Stimulated activated CD4-positive, alpha-beta T cell treated with anti-CD3 and anti-CD28 coated beads, Interleukin-1b, Interleukin-23, amount 100 ng/mL, for 48 hours (primary cell): ENCODE measurements around the gene TIPIN.
A peak's percentile ranks its signal among the peaks of the same experiment; 100 is the strongest.
"Not testable (repeated sequence)": the region's sequence is repeated elsewhere in the genome, so short reads cannot be mapped to it uniquely, and the experiment has no call there.

Source experiments
- DNase-seq: peaks from one replicate; pipeline ENCODE4 v3.0.0-alpha.2; 2020

Gene TIPIN, protein sequence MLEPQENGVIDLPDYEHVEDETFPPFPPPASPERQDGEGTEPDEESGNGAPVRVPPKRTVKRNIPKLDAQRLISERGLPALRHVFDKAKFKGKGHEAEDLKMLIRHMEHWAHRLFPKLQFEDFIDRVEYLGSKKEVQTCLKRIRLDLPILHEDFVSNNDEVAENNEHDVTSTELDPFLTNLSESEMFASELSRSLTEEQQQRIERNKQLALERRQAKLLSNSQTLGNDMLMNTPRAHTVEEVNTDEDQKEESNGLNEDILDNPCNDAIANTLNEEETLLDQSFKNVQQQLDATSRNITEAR

DNA sequence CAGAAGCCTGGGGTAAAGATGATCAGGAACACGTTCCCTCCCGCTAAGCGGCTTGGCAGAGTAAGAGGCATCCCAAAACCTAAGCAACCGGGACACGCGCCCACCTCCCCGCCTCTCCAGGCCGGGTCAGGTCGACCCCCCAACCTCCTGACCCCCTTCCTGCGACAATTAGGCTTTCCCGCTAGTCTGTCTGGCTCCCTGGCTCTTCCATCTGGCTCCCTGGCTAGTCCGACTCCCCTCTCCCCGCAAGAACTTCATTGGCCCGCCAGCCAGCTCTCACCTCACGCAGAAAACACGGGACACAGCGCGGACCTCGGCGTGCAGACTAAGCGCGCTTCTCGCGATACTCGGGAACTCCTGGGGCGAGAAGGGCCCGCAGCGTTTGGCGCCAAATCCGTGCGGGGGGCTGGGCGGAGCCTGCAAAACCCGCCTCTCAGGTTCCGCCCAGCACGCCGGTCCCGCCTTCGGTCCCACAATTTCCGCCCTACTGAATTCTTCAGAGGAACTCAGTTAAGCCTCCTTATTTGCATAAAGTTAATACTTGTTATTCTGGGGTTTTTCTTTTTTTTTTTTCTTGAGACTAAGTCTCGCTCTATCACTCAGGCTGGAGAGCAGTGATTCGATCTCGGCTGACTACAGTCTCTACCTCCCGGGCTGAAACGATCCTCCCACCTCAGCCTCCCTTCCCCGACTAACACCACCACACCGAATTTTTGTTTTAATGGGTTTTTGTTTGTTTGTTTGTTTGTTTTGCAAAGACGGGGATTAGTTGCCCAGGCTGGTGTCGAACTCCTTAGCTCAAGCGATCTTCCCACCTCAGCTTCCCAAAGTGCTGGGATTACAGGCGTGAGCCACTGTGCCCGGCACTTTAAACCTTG, at the start of gene TIPIN:
TSS of gene TIPIN (minus strand) at position 327 of the 878 bp plus-strand sequence. CDS start 3,738 bp downstream, outside the sequence.
- peak; percentile 98 for DNase-seq

DNA sequence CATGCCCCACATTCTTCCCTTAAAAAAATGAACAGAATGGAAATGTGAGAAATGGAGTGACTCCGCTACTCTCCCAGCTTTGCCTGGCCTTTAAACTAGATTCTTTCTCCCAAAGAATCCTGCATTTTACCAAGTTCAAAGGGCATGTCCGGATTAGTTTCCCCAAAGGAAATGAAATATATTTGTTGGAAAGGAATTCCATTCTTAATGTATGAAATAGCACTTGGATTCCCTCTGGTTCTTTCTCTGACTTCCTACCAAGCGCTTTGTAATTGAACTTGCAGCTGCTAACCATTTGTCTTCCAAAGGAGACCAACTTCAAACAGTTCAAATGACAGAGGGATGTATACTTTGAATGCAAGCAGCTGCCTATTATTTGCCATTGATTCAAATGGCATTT, 49.1 kb upstream of the TIPIN start:
- no peak for DNase-seq

DNA sequence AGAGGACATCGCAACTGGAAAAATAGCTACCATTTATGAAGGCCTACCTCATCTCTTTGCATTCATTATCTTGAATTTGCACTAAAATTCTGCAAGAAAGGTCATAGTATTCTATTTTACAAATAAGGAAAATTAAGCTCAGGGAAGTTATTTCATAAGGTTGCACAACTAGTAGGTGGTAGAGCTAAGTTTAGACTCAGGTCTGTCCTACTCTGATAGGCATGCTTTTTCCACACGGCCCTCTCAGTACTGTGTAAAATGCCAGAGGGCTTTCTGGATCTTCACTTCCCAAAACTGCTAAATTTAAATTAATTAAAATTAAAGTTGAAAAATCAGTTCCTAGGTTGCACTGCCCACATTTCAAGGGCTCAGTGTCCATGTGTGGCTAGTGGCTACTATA, 48.5 kb upstream of the TIPIN start:
- no peak for DNase-seq

DNA sequence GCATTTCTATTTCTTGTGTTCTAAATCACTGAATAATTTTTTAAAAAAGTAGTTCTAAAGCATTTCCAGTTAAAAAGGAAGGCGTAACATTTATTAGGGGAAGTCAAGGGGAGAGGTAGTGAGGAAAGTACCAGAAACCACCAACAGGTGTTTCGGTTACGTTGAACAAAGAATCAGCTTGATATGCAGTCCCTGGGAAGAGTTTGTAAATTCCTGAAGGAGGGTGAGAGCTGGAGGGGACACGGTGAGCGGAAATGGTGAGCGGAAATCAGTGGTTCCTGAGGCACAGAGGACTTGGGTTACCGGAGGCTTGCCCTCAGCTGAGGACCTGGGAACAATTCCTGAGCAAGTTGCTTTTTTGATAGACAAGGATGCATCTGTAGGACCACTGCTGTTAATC, 48.0 kb upstream of the TIPIN start:
- DNase-seq = no peak

DNA sequence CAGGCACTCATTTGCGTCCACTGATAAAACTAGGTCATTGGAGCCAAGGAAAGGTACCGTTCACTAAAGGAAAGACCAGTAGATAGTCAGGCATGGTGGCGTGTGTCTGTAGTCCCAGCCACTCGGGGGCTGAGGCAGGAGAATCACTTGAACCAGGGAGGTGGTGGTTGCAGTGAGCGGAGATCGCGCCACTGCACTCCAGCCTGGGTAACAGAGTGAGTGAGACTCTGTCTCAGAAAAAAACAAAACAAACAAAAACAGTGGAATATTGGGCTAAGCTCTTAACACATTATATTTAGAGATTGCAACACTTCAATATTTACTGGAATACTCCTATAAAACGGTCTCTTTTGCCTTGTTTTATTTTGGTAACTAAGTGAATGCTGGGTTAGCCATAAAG, 47.6 kb upstream of the TIPIN start:
- no peak for DNase-seq

DNA sequence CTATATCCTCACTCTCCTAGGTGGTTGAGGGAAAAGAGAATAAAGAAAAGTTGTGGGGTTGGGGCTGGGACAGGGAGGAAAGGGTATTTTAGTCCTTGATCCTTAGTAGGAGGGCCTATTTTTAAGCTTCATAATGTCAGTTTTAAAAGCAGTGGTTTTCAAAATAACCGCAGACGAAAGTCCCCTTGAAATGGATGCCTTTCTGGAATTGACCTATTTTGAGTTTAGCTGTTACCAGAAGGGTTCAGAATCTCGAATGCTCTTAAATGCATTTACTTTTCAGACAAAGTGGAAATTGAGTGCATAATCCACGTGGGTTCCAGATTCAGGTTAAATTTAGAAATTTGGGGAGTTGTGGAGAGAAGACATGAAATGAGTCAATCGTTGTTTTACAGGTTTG, 46.8 kb upstream of the TIPIN start:
- no peak for DNase-seq

DNA sequence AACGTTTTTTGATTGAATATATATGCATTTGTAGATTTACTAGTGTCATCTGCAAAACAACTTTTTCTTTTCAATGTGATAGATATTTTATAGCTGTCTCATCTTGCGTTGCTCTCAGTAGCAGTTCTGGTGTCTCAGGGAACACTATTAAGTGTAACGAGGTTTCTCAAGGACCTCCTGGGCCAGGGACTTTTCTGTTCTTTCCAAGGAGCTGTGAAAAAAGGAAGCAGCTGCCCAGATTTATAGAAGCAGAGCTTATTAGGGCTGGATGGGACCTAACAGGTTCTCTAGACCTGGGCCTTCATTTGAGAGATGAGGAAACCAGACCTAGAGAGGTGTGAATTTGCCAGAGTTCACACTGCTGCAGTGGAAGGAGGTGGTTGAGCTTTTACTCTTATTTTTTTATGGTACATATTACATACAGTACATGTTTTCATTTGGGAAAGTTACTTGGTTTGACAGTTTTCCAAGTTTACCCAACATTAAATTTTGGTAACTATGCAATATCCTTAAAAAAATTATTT, 46.3 kb upstream of the TIPIN start:
- no peak for DNase-seq

DNA sequence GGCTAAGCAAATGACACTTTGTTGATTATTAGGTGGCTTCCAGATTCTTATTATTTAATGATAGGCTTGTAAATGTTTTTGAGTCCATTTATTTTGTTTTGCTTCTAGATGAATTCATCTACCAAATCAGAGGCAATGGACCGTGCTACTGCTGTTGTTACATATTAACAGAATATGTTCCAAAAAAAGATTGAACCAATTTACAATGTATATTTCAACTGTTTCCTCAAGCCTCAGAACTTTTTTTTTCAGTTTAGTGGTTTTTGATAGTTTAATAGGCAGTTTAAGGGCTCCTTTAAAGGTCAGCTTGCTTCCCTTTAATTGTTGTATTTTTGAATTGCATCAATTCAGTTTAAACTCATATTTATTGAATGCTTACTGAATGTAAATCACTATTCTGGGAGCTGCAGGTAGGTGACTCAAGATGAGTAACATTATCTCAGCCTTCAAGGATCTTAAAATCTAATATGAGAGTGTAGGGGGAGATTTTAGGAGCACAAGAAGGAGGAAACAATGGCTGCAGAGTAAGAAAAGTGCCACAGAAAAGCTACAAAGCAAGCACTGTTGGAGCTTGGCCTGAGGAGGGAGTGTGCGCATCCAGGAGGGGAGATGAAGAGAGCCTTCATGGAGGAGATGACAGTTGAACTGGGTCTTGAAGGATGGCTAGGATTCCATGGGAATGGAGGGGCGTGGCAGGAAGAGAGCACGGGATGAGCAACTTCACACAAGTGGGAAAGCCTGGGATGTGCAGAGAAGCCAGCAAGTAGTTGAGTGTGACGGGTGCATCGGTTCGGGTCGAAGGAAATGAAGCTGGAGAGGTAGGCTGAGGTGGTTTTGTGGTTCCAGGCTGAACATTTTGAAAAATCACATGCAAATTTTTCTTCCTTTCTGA, 44.9 kb upstream of the TIPIN start:
- DNase-seq = no peak

DNA sequence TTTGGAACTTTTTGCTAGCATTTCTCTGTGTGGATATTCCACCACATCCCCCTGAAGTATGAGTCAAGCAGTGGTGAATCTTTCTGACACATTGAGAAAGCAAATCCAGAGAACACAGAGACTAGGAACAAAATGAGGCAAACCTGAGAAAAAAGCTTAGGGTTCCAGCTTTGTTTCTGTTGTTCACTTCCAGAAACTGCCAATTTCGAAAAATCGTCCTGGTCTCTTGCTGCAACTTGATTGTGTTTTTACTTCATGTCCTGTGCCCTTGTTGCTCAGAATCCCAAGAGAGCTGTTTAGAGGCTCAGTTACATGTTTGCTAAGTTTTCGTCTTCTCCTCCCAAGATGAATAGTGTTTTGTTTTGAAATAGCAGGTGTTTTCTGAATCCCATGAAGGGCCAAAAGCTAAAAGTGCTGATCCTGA, 43.9 kb upstream of the TIPIN start:
- no peak for DNase-seq

DNA sequence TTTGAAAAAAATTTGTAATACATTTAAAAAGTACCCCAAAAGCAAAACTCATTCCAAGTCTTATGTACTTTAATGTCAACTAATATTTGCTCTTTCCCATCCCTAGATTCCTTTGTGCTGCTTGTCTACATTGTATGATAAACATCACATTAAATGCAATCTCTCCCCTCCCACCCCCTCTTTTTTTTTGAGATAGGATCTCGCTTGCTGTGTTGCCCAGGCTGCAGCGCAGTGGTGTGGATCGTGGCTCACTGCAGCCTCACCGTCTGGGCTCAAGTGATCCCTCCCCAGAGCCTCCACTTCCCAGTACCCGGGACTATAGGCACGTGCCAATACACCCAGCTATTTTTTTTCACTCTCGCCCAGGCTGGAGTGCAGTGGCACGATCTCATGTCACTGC, 42.8 kb upstream of the TIPIN start:
- no peak for DNase-seq

DNA sequence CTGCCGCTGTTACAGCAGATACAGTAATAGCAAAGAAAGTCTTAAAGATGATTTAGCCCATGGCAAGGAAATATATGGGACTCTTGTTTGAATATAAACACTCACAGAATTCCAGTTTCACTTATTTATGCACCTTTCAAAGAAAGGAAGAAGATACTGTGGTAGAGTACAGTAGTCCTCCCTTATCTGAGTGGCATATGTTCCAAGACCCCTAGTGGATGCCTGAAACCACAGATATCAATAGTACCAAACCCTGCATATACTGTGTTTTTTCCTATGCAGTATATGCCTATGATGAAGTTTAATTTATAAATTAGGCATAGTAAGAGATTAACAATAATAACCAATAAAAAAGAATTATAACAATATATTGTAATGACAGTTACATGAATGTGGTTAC, 38.4 kb upstream of the TIPIN start:
- DNase-seq = no peak

DNA sequence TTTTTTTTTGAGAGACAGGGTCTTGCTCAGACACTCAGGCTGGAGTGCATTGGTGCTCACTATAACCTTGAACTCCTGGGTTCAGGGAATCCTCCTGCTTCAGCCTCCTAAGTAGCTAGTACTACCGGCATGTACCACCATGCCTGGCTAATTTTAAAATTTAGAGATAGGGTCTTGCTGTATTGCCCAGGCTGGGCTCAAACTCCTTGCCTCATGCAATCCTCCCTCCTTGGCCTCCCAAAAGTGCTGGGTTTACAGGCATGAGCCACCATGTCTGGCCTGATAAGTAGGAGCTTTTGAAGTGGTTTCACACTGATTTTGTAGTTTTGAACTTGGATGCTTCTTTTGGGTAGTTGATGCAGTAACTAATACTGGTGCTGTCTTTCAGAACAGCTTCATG, 38.0 kb upstream of the TIPIN start:
- DNase-seq = no peak

DNA sequence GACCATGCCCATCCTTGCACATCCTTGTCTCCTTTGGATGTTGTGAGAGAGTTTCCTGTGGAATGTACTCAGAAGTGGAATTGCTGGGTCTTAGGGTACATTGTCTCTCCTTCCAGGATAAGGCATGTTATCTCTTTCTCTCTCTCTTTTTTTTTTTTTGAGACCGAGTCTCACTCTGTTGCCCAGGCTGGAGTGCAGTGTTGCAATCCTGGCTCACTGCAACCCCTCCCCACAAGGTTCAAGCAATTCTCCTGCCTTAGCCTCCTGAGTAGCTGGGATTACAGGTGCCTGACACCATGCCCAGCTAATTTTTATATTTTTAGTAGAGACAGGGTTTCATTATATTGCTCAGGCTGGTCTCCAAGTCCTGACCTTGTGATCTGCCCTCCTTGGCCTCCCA, 36.6 kb upstream of the TIPIN start:
- DNase-seq = not testable (repeated sequence)

DNA sequence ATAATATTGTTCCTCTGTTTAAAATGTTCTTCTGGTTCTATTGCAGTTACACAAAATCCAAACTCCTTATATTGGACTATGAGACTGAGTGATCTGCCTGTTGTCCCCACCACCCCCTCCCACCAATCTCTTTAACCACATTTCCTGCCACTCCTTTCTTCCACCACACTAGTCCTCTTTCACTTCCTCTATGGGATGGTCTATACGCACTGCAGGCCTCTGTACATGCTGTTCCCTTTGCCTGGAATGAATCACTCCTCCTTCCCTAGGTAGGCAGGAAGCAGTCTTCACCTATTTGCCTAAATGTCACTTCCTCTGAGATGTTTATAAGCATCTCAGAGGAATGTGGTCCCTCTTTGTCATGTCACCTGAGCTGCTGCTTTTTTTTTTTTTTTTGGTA, 34.2 kb upstream of the TIPIN start:
- no peak for DNase-seq

DNA sequence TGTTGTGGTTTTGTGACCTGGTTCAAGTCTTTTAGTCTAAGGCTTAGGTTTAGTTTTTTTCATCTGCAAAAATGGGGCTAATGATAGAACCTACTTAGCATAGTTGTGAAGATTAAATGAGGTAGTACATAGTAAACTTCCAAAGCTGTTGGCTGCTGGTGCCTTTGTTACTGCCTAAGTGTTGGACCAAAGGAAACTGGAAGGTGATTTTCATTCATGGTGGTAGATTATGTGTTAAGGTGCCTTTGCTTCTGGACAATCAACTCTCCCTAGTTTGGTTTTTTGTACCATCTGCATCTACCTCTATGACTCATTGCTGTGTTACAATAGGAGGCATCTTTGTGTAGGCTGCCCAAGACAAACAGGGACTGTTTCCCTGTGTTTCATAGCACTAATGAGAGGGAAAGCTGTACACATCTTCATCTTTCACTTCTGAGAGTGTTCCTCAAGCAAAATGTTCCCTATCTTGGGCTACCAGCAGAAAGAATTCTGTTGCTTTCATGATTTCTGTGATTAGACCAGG, 33.4 kb upstream of the TIPIN start:
- DNase-seq = no peak

DNA sequence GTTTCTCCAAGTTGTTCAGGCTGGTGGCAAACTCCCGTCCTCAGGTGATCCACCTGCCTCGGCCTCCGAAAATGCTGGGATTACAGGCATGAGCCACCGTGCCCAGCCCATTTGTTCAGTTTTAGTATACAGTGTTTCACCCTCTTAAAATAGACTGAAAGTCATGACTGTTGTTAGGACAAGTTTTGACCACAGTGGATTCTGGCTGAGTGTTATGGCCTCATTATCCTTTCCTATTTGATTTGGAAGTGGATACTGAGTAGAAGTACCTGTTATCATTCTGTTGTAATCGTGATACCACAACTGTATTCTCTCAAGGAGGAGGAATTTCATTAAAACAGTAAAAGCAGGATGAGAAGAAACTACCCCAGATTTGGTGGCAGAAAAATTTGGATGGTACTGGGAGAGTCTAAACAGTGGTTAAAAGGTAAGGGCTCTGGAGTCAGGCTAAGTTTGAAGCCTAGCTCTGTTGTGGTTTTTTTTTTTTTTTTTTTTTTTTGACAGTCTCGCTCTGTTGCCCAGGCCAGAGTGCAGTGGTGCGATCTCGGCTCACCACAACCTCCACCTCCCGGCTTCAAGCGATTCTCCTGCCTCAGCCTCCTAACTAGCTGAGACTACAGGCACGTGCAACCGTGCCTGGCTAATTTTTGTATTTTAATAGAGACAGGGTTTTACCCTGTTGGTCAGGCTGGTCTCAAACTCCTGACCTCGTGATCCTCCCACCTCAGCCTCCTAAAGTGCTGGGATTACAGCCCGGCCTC, 32.8 kb upstream of the TIPIN start:
- DNase-seq = no peak

DNA sequence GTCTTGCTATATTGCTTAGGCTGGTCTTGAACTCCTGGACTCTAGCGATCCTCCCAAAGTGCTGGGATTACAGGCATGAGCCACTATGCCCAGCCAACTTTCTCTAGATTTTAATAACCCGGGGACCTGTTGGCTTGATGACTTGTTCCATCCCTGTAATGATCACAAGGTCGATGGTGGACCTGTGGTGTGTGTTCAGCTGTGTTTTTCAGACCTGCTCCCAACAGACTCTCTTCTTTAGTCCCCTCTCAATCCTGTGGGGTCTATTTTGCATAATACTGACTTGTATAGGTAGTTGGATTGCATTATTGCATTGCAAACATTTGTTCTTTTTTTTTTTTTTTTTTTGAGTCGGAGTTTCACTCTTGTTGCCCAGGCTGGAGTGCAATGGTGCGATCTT, 32.1 kb upstream of the TIPIN start:
- no peak for DNase-seq

DNA sequence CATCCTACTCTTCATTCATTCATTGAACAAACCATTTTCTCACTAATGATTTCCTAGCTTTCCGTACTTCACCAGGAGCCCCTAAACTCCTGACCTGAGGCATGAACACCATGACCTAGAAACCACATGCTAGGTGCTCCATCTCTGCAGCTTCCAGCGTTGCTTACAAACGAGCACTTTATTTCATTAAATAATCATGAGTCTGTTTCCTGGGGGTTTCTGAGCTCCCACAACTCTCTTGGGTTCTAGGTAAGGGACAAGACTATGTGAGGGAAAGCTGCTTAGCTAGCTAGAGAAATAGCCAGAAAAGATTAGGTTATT, 31.5 kb upstream of the TIPIN start:
- DNase-seq = no peak

DNA sequence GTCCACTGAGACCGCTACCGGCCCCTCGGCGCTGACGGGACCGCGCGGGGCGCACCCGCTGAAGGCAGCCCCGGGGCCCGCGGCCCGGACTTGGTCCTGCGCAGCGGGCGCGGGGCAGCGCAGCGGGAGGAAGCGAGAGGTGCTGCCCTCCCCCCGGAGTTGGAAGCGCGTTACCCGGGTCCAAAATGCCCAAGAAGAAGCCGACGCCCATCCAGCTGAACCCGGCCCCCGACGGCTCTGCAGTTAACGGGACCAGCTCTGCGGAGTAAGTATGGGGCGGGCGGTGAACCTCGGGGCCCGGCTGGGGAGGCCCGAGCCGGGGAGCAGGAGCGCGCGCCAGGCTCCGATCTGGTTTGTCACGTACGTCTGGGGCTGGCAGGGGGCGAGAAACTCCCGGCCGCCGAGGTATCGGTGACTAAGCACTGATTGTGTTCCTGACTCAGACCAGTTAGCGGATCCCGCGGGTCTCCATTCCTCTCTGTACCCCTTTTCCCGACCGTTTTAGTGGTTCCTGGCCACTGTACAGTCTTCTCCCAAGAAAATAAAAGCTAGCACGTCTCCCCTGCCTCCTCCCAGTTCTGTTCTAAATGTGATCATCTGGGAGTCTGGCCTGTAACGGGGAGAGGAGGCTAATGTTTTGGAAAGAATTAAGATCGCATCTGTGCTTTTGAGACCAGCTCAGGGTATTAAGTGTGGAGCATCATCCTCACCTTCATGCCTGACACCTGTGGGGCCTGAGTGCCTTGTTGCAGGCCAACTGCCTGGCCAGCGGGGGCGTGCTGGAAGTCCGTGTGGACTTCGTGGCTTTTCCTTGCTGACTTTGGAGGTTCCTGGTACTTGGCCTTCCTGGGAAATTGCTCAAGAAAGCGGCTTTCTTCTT, 30.9 kb upstream of the TIPIN start:
- peak; percentile 86 for DNase-seq

DNA sequence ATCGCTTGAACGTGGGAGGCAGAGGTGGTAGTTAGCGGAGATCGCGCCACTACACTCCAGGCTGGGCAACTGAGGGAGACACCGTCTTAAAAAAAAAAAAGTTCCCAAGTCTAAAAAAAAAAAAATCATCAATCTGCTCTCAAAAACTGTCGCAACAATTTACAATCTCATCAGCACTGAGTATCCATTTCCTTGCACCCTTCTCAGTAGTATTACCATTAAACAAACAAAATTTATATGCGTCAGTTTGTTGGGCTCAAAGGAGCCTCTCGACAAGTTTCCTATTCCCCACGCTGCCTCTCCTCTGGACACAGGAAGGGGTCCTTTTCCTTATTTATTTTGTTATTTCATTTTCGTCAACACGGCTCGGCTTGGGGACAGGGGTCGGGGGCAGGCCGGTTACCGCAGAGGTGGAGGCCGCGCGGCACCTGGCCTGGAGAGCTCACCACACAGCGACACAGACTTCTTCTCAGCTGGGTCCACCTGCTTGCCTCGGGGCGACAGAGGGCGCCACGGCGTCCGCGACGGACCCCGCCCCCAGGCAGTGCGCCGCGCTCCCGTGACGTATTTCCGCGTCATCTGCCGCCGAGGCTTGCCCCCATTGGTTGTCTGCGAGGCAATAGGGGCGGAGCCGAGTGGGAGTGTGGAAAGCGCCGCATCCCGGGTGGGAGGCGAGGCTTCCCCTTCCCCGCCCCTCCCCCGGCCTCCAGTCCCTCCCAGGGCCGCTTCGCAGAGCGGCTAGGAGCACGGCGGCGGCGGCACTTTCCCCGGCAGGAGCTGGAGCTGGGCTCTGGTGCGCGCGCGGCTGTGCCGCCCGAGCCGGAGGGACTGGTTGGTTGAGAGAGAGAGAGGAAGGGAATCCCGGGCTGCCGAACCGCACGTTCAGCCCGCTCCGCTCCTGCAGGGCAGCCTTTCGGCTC, 30.0 kb upstream of the TIPIN start, which contains the start of gene MAP2K1:
TSS of gene MAP2K1 (plus strand) at position 709 of the 920 bp plus-strand sequence. CDS start 436 bp downstream, outside the sequence.
- DNase-seq = peak; percentile 98
